Measurements from ENCODE around the gene CT47C1.

Gene CT47C1

GRCh38 chrX:119101168-119101567, 28.4 kb downstream of the CT47C1 start:
- no peak for TF ChIP-seq CREB1 (IDR thresholded peaks at IDR 0.05; ENCODE audit: low read depth)
- TF ChIP-seq NFIC (IDR thresholded peaks at IDR 0.05): no peak
- no peak for TF ChIP-seq TCF12 (IDR thresholded peaks at IDR 0.05; ENCODE audit: low read depth)
- no peak for TF ChIP-seq RAD21 (IDR thresholded peaks at IDR 0.05; ENCODE audit: low read depth)
- no peak for TF ChIP-seq MAX (IDR thresholded peaks at IDR 0.05)
- no peak for TF ChIP-seq REST (IDR thresholded peaks at IDR 0.05; ENCODE audit: low read depth)
- TF ChIP-seq FOXM1 (IDR thresholded peaks at IDR 0.05; ENCODE audit: borderline replicate concordance, low read depth): no peak
- no peak for TF ChIP-seq EGR1 (IDR thresholded peaks at IDR 0.05)
- TF ChIP-seq YY1 (IDR thresholded peaks at IDR 0.05; ENCODE audit: low read depth): no peak
- TF ChIP-seq TAF1 (IDR thresholded peaks at IDR 0.05; ENCODE audit: low read depth): no peak
- no peak for TF ChIP-seq EP300 (IDR thresholded peaks at IDR 0.05; ENCODE audit: borderline replicate concordance)
- no peak for TF ChIP-seq ZBTB7A (IDR thresholded peaks at IDR 0.05; ENCODE audit: low read depth)
- no peak for TF ChIP-seq USF1 (IDR thresholded peaks at IDR 0.05)
- TF ChIP-seq TEAD4 (IDR thresholded peaks at IDR 0.05): no peak
- no peak for TF ChIP-seq CEBPB (IDR thresholded peaks at IDR 0.05)

DNA sequence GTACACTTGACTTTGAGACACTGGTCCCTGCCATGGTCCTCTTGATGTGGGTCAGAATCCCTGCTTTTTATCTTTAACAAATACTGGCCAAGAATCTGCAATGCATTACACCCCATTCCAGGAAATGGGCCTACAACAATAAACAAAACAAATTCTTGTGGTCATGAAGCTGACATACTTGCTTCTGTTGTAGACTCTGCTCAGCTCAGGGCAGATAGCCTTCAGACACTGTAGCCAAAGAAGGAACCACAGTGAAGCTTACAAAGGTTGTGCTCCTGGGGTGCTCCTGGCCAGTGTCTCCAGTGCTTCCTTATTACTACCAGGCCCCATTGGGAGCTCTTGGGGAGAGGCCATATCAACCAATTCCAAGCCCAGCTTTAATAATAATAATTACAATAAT, 33.0 kb downstream of the CT47C1 start:
- TF ChIP-seq REST (IDR thresholded peaks at IDR 0.05; ENCODE audit: low read depth): no peak
- no peak for TF ChIP-seq EP300 (IDR thresholded peaks at IDR 0.05; ENCODE audit: borderline replicate concordance)
- TF ChIP-seq RAD21 (IDR thresholded peaks at IDR 0.05; ENCODE audit: low read depth): no peak
- no peak for TF ChIP-seq USF1 (IDR thresholded peaks at IDR 0.05)
- TF ChIP-seq CREB1 (IDR thresholded peaks at IDR 0.05; ENCODE audit: low read depth): no peak
- TF ChIP-seq MAX (IDR thresholded peaks at IDR 0.05): no peak
- TF ChIP-seq EGR1 (IDR thresholded peaks at IDR 0.05): no peak
- no peak for TF ChIP-seq CEBPB (IDR thresholded peaks at IDR 0.05)

GRCh38 chrX:119107206-119107605, 34.4 kb downstream of the CT47C1 start:
- TF ChIP-seq EGR1 (IDR thresholded peaks at IDR 0.05) (no peak), CEBPB (IDR thresholded peaks at IDR 0.05) (no peak), USF1 (IDR thresholded peaks at IDR 0.05) (no peak), EP300 (IDR thresholded peaks at IDR 0.05; ENCODE audit: borderline replicate concordance) (no peak), TAF1 (IDR thresholded peaks at IDR 0.05; ENCODE audit: low read depth) (no peak), YY1 (IDR thresholded peaks at IDR 0.05; ENCODE audit: low read depth) (no peak), ZBTB7A (IDR thresholded peaks at IDR 0.05; ENCODE audit: low read depth) (no peak), RAD21 (IDR thresholded peaks at IDR 0.05; ENCODE audit: low read depth) (no peak), REST (IDR thresholded peaks at IDR 0.05; ENCODE audit: low read depth) (no peak), MAX (IDR thresholded peaks at IDR 0.05) (no peak), CREB1 (IDR thresholded peaks at IDR 0.05; ENCODE audit: low read depth) (no peak), TEAD4 (IDR thresholded peaks at IDR 0.05) (no peak), FOXM1 (IDR thresholded peaks at IDR 0.05; ENCODE audit: borderline replicate concordance, low read depth) (no peak), TCF12 (IDR thresholded peaks at IDR 0.05; ENCODE audit: low read depth) (no peak)

GRCh38 chrX:119118780-119119395, 46.1 kb downstream of the CT47C1 start:
- TF ChIP-seq MAX (IDR thresholded peaks at IDR 0.05): no peak
- TF ChIP-seq RAD21 (IDR thresholded peaks at IDR 0.05; ENCODE audit: low read depth): peak; percentile 68

Data from Ishikawa (cell line).